ENCODE results near the gene DNM1. TPM values are rescaled to one million over a fixed set of nuclear protein-coding genes. Genes with fewer than 3 reads are reported as not detected.

DNM1 gene
- total RNA-seq, 4 donors from 2014 or later: 1.3 to 9.7 (median 1.6) TPM

DNA sequence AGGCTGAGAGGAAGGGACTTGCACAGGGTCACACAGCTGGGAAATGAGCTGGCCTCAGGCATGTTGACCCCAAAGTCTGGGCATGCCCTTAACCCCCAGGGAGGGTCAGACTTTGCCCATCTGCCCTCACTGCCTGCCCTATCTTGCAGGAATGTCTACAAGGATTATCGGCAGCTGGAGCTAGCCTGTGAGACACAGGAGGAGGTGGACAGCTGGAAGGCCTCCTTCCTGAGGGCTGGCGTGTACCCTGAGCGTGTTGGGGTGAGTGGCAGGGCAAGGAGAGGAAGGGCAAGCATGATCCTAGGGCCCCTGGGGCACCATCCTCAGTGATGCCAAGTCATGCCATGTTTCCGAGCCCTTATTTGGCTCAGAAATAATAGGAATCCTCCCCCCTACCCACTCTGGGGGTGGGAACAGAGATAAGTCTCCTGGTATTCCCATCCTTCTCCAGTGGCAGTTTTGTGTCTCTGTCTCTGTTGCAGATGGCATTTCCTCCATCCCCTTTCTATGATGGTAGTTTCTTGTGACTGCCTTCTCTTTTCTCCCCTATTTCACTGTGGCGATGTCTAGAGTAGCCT lies 44.1 kb downstream of the DNM1 start:
- Histone ChIP-seq H3K27me3 (peaks cover 0 to 25% (median 0%) of the 10 kb centered on the region in 4 donors), H3K27ac (no peak overlapping the region), H3K4me1 (peaks cover 21 to 57% (median 26%) of the 10 kb centered on the region in 3 donors), H3K4me3 (no peak overlapping the region), H3K36me3 (no peaks in the 10 kb centered on the region), H3K9me3 (no peaks in the 10 kb centered on the region)
- intact Hi-C loops (cut with DNase I): no loop called here
- no peak for DNase-seq
- WGBS, 2 donors: 60 to 69% methylated on average over 2 to 5 of the region's 5 CpGs
- no peak for TF ChIP-seq POLR2A (IDR thresholded peaks at IDR 0.05)
- TF ChIP-seq, protein P1, sequence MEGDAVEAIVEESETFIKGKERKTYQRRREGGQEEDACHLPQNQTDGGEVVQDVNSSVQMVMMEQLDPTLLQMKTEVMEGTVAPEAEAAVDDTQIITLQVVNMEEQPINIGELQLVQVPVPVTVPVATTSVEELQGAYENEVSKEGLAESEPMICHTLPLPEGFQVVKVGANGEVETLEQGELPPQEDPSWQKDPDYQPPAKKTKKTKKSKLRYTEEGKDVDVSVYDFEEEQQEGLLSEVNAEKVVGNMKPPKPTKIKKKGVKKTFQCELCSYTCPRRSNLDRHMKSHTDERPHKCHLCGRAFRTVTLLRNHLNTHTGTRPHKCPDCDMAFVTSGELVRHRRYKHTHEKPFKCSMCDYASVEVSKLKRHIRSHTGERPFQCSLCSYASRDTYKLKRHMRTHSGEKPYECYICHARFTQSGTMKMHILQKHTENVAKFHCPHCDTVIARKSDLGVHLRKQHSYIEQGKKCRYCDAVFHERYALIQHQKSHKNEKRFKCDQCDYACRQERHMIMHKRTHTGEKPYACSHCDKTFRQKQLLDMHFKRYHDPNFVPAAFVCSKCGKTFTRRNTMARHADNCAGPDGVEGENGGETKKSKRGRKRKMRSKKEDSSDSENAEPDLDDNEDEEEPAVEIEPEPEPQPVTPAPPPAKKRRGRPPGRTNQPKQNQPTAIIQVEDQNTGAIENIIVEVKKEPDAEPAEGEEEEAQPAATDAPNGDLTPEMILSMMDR (IDR thresholded peaks at IDR 0.05): no peak

DNA sequence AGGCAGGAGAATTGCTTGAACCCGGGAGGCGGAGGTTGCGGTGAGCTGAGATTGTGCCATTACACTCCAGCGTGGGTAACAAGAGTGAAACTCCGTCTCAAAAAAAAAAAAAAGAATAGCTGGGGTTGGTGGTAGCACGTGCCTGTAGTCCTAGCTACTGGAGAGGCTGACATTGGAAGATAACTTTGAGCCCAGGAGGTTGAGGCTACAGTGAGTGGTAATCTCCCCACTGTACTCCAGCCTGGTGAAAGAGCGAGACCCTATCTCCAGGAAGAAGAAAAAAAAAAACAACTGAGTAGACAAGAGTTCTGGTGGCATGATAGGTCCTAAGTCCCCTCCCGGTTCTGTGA lies 46.4 kb downstream of the DNM1 start:
- peak overlapping the region in 1 of 4 donors; percentile 68 for H3K27ac ChIP-seq
- intact Hi-C loops (cut with DNase I): no loop called here
- no peaks in the 10 kb centered on the region for H3K36me3 ChIP-seq
- no peak for DNase-seq
- H3K4me3 ChIP-seq: no peak overlapping the region
- peaks cover 0 to 8% (median 0%) of the 10 kb centered on the region in 4 donors for H3K27me3 ChIP-seq
- no peaks in the 10 kb centered on the region for H3K9me3 ChIP-seq
- peaks cover 21 to 66% (median 26%) of the 10 kb centered on the region in 3 donors for H3K4me1 ChIP-seq
- 76 to 79% methylated on average over 8 of the region's 8 CpGs for WGBS, 2 donors
- TF ChIP-seq POLR2A (IDR thresholded peaks at IDR 0.05): no peak
- TF ChIP-seq, protein P1 (IDR thresholded peaks at IDR 0.05): no peak

DNA sequence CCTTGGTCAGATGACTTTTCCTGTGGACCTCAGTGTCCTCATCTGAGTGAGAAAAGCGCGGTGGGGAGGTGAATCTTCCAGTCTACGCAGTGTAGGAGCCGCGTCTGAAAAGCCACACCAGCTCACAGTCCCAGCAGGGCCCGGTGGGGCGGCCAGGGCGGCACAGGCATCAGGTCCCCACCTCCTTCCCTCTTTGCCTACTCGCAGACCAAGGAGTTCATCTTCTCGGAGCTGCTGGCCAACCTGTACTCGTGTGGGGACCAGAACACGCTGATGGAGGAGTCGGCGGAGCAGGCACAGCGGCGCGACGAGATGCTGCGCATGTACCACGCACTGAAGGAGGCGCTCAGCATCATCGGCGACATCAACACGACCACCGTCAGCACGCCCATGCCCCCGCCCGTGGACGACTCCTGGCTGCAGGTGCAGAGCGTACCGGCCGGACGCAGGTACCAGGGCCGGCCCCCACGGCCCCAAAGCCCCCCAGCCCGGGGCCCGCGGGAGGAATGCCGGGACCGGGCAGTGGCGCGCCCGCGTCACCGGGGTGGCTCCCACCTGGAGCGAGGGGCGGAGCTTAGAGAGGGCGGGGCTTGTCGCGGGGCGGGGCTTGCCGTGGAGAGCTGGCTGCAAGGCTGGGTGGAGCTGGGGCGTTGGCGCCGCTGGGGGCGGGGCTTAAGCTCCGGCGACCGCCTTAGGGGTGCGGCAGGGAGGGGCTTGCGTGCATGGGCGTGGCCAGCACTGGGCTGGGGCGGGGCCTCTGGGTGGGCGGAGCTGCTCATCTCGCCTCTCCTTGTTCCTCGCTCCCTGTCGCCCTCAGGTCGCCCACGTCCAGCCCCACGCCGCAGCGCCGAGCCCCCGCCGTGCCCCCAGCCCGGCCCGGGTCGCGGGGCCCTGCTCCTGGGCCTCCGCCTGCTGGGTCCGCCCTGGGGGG lies 47.0 kb downstream of the DNM1 start:
- TF ChIP-seq POLR2A (IDR thresholded peaks at IDR 0.05): no peak
- TF ChIP-seq, protein P1 (IDR thresholded peaks at IDR 0.05): no peak
- 17 to 40% methylated on average over 15 to 17 of the region's 81 CpGs for WGBS, 2 donors
- peaks cover 0 to 2% (median 0%) of the 10 kb centered on the region in 4 donors for H3K27me3 ChIP-seq
- H3K4me1 ChIP-seq: peaks cover 19 to 60% (median 22%) of the 10 kb centered on the region in 3 donors
- intact Hi-C loops (cut with DNase I): no loop called here
- no peaks in the 10 kb centered on the region for H3K36me3 ChIP-seq
- peak; percentile 49 for DNase-seq
- peak overlapping the region; percentile 46 to 67 (median 56) for H3K4me3 ChIP-seq
- H3K27ac ChIP-seq: peak overlapping the region; percentile 18 to 68 (median 48)
- H3K9me3 ChIP-seq: no peaks in the 10 kb centered on the region

DNA sequence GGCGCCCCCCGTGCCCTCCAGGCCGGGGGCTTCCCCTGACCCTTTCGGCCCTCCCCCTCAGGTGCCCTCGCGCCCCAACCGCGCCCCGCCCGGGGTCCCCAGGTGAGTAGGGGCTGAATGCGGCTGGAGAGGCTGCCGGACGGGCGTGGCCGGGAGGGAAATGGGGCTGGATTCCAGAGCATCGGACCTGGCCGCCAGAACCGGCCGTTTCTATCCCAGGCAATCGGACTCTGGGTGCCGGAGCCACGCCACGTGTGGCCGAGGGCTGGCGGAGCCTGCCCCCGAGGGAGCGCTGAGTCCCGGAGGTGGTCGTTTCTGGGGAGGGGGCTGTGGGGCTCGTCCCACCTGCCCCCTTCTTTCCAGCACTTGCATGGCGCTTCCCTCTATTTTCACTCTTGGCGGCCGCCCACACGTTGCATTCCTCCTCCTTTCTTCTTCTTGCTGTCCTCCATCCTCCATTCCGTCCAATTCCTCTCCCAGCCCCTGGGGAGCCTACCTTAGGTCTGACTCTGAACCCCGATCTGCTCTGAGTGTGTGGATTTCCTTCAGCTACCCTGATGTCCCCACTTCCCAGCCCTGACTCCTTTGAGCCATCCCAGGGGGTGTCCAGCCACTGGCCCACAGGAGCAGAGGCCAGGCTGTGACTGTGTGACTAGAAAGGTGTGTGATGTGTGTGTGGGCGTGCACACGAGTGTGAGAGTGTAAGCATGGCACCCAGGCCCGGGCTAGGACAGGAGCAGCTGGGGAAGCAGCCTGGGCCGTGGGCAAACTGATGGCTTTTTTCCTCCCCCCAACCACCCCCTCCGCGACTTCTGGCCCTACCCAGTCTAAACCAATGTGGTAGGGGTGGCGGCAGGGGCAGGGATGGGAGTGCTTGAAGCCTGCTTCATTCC lies 47.9 kb downstream of the DNM1 start:
- H3K27me3 ChIP-seq: no peaks in the 10 kb centered on the region
- intact Hi-C loops (cut with DNase I): no loop called here
- peaks cover 11 to 51% (median 14%) of the 10 kb centered on the region in 3 donors for H3K4me1 ChIP-seq

More for the DNA sequence above, 47.9 kb downstream of the DNM1 start:
- Histone ChIP-seq H3K9me3 (no peaks in the 10 kb centered on the region), H3K36me3 (peaks cover 0 to 7% (median 0%) of the 10 kb centered on the region in 3 donors), H3K4me3 (peak overlapping the region; percentile 46 to 67 (median 56)), H3K27ac (peak overlapping the region; percentile 18 to 68 (median 48))
- 20 to 27% methylated on average over 16 to 18 of the region's 43 CpGs for WGBS, 2 donors
- no peak for DNase-seq
- TF ChIP-seq, protein P1 (IDR thresholded peaks at IDR 0.05): no peak
- no peak for TF ChIP-seq POLR2A (IDR thresholded peaks at IDR 0.05)
